ENCODE measurements around the gene SCN4B.
A peak's percentile ranks its signal among the peaks of the same experiment; 100 is the strongest.

SCN4B gene

DNA sequence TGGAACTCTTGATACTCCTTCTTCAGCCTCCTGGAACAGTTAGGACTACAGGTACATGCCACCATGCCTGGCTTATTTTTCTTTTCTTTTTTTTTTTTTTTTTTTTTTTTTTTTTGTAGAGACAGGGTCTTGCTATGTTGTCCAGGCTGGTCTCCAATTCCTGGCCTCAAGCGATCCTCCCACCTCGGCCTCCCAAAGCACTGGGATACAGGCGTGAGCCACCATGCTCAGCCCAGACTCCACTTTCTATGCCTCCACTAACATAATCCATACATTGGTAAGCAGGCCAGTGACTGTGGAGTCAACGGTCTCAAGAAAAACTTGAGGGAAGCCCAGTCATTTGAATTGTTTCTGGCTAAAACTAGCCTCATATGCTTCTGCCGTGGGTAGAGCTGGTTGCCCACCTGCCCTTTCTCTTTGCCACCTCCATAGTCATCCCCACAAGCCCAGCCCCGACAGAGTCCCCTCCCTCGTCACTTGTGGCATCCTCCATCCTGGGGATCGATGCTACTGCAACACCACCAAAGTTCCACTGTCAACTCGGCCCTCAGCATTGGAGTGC is 21.5 kb upstream of the SCN4B start:
- DNase-seq: no peak

DNA sequence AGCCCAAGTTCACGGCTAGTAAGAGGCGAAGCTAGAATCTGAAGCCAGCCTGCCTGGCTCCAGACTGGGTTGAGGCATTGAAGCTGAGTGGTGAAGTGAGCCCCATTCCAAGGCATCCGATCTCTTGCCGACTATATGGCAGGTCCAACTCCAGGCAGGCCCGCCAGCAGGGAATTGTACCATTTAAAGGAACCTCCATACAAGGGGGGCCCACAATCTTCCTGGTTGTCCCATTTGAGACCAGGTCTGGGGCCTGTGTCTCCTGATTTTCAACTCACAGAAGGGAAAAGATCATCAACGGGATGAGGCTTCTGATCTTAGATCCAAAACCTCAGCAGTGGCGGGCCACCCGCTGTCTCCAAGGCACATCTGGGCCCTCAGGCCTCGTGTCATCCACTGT is 19.7 kb upstream of the SCN4B start:
- no peak for DNase-seq

DNA sequence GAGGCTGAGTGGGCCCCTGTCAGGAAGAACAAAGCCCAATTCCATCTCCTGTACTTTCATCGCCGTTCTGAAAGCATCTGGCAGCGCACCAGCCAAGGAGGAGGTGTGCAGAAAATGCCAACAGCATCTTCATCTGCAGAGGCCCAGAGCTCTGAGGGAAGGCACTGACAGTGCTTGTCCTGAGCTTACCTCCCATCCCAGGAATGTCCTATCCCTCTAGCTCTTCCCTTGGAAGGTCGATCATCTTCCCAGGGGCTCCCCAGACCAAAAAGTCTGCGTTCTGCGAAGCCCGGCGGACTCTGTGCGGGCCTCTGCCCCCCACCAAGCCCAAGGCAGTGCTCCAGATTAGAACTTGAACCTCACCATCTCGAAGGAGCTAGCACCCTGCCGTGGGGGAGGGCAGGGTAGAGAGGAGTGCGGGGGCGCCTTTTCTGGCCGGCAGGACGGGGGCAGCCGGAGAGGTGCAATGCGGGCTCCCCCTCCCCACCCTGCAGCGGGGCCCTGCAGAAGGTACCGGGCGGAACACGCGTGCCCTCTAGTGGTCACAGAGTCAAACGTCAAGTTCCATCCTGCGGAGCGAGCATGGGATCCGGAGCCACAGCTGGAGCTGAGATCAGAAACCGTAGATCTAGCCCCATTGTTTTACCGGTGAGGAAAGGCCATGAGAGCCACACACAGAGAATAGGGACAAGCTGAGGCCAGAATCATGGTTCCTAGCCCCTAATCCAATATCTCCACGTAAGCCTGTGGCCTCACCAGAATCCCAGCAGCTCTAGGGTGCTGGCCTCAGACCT is 18.8 kb upstream of the SCN4B start:
- DNase-seq: peak; percentile 33 to 77 (median 62)

DNA sequence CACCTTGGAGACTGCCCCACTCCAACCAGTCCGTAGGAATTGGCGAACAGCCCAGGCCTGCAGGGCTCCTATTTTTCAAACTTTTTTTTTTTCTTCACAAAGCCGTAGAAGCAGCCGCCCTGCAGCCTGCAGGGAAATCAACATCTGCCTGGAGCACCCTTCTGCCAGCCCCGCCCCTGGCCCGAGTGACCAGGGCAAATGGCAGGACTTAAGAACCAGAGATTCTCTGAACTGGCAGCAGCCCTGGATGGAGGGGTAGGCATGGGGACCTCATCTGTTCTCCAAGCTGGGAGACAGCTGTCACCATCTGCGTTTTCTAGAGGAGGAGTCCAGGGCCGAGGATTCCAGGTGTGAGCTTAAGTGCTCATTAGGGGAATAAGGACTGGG is 18.3 kb upstream of the SCN4B start:
- DNase-seq: no peak

DNA sequence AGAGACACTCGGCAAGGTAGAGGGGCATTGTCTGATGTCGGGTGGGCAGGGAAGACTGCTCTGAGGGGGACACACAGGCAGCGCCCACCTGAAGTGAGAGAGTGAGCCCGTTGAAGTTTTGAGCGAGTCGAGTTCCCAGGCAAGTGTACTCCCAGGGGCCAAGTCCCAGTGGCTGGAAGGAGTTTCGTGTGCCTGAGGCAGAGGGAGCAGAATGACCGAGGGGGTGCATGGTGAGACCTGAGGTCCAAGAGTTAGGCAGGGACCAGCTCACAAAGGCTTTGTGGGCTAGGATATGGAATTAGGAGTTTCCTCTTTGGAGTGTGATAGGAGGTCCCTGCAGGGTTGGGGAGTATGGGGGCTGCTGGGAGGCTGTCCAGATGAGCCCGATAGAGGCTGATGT is 17.6 kb upstream of the SCN4B start:
- no peak for DNase-seq

DNA sequence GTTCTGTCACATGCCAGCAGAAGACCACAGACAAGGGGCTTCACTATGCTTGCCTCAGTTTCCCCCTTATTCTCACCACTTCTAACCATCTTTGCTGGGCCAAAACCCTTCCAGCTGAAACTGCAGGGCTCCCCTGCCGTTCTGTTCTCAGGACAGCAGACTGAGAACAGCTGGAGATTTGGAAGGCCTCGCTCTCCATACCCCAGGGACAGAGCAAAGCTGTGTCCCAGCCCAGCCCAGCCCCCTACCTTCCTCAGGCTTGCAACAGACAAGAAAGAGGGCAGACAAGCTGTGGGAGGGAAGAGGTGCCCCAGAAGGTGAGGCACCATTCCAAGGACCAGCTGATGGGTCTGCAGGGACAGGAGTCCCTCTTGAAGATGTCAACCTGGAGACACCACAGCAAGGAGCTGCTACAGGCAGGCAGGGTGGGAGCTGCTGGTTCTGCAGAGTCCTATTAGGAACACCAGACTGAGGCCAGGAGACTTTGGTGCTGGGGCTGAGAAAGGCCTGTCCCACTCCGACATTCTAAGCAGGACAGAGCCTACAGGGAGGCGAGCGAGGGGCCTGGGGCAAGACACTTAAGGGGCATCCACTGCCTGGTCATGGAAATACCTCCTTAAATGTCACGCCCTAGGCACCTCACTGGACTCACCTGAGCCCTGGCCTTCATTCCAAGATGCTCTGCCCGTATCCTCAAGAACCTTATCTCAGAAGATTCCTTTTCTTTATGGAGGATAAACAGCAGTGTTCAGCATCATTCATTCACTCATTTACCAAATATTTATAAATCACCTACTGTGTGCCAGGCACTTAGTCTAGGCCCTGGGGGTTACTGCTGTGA is 16.9 kb upstream of the SCN4B start:
- no peak for DNase-seq

DNA sequence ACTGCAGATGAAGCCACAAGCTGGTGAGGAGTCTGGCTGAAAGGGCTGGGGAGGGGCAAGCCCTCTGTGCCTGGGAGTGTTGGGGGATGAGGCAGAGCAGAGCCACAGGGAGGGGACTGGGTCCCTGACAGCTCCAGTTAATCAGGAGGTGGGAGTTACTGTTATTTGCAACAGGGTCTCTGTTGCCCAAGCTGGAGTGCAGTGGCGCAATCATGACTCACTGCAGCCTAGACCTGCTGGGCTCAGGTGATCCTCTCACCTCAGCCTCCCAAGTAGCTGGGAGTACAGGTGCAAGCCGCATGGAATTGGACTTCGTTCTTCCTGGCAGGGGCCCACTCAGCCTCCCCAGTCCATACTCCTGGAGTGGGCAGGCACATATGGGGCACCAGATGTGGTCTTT is 16.1 kb upstream of the SCN4B start:
- no peak for DNase-seq

DNA sequence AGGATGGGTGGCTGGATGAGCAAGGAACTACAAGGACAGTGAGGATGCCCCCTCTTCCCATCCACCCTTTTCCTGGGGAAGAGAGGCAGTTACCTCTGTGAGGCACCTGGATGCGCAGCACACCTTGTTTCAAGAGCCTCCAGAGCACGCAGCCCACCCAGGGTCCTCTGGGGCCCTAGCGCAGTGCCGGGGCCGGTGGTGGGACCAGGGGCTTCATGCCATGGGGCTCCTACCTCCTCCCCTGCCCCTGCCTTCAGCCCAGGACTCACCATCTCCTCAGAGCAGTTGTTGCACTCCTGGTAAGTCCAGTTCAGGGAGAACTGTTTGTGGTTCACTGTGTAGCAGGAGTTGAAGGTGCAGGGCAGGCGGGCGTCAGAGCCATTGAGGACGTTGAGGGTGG is 15.7 kb upstream of the SCN4B start:
- DNase-seq: no peak

DNA sequence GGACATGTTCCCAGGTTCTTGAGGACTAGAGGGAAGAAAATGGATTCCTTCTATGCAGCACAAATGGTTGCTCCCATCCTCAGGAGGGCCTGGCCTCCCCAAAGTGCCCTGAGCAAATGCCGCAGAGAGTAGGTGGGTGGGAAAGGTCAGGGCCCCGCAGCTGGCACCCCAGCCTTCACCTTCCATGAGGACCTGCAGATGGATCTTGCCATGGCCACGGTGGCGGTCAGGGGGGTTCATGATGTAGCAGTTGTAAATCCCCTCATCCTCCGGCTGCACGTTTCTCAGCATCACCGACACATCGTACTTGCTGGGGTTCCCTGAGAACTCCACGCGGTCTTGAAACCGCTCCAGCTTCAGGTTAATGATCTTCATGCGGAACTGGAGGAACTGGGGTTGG is 15.3 kb upstream of the SCN4B start:
- no peak for DNase-seq

DNA sequence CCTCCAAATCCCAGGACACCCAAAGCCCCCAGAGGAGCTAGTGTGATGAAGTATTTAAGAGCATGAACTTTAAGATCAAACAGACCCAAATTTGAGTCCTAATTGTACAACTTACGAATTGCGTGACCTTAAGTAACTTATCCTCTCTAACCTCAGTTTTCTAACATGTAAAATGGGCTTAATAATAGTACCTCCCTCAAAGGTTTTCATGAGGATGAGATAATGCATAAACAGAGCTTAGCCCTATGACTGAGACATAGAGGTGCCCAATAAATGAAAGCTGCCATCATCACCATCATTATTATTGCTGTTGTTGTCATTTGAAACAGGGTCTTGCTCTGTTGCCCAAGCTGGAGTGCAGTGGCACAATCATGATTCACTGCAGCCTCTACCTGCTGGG is 14.6 kb upstream of the SCN4B start:
- DNase-seq: no peak

DNA sequence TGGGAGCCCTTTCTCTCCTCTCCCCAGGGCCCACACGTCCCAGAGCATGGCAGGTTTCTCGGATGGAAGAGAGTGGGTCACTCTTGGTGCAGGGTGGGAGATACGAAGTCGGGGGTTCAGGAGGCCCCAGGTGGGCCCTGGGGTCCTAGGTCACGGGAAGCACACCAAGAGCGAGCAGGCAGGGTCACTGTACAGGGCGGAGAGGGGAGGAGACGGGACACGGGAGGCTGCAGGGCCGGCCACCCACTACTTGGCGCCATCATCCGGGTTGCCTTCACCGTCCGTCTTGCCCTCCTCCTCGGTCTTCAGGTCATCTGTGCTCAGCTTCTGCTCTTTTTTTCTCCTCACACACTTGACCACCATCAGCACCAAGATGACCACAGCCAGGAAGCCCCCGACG is 14.0 kb upstream of the SCN4B start:
- DNase-seq: no peak

DNA sequence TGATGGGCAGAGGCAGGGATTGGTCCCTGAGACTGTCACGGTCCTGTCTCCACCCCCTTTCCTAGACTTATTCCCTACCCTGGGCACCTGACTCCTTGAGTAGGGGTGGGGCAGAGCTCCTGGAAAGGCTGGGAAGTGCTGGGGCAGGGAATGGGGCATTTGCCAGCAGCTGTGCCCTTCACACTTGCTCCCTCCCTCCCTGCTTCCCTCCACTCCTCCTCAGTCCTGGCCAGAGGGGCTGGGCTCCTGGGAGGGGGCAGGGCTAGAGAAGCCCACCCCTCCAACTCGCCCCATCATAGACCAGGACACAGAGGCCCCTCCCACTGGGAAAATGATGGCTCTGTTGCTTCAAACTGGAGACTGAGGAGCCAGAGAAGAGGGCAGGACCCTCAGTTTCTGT is 12.3 kb upstream of the SCN4B start:
- no peak for DNase-seq

DNA sequence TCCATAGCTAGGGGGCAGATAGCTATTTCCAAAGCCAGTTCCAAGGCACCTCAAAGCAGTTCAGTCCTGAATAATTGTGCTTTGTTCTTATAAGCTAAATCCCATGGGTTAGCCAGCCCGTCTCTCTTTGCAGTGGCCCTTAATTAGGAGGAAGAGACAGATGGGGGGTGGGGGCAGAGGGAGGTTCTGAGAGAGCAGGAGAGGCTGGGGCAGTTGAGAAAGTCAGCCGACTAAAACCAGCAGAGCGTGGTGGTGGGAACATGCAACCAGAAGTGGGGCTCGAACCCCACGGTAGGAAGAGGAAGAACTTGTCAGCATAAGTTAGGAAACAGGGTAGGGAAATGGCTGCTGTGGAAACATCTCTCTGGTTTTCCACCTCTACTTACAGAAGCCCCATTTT is 10.9 kb upstream of the SCN4B start:
- DNase-seq: no peak

DNA sequence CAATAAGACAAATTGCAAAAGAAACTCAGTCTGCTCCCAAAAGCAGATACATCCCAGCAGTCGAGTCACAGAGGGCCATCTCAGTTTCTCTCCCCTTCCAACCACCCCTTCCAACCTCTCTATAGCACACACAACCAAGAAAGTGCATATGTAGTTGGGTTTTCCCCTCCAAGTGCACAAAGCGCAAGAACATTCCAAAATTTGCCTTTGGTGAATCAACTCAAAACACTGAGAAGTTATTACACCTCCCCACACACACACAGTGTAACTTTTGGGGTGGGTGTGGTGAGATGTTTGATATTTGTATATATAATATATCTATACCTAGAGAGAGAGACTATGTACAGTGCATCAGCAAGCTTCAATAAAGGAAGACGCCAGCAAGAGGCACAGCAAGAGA is 10.2 kb upstream of the SCN4B start:
- DNase-seq: no peak

DNA sequence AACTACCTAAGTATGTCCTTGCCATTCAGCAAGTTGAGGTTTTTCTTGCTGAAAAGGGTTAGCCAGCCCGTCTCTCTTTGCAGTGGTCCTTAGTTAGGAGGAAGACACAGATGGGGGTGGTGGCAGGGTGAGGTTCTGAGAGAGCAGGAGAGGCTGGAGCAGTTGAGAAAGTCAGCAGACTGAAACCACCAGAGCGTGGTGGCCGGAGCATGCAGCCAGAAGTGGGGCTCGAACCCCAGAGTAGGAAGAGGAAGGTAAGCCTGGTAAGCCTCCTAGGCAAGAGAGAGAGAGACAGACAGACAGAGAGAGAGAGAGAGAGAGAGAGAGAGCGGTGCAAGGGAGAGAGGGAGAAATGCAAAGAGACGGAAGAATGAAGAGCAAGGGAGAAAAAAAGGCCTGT is 9.2 kb upstream of the SCN4B start:
- DNase-seq: no peak

DNA sequence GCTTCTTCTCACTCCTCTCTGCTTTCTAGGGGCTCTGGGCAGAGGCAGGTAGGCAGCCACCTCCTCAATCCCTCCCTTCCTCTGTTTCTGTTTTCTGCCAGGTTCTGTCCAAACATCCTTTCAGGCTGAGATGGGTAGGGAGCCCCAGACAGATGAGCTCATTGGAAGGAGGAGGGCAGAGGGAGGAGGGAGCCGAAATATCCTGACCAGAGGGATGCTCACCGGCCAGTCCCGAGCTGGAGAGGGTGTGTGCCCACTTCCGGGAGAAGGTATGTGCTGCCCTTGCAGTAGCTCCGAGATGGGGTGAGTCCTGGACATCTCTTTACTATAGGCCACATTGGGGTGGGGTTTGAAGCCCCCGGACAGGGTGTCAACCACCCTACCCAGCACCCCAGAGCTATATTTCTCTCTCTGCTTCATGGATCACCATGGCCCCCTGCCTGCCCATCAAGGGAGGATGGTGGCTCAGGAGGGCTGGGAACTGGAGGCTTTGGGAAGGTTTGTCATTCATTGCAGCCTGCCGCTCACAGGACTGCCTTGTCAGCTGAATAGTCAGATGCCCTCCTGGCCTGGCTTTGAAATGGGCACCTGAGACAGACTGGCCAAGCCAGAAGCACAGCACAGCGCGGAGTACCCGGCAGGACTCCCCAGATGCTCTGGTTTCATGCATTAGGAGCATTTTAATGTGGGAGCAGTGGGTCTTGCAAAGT is 4.7 kb upstream of the SCN4B start:
- DNase-seq: no peak

DNA sequence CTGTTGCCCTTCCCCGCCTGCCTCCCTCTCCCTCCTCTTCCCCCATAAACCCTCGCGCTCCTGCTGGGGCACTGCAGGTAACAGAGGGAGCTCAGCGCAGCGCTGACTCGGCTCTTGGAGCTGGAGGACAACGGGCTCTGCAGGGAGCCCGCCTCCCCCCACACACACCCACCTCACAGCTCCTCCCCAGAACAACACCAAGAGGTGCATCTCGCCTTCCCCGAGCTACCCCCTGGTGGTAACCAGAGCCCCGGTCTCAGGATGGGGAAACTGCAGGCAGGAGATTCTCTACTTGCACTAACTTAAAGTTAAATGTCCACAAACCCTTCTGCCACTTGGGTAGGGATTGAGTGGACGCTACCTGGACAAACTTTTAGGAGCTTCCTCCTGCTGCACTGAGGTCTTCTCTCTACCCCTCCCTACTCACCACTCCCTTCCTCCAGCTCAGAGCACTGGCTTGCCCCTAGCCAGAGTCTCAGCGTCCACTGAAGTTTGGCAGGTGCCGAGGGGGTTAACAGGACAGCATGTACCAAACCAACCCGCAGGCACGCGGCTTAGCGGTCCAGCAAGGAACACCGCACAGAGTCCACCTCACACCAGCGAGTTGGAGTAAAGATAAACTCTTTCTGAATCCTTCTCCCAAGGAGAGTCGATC is 4.0 kb upstream of the SCN4B start:
- peak in 5 of 6 experiments; percentile 5 to 49 (median 27) for DNase-seq

DNA sequence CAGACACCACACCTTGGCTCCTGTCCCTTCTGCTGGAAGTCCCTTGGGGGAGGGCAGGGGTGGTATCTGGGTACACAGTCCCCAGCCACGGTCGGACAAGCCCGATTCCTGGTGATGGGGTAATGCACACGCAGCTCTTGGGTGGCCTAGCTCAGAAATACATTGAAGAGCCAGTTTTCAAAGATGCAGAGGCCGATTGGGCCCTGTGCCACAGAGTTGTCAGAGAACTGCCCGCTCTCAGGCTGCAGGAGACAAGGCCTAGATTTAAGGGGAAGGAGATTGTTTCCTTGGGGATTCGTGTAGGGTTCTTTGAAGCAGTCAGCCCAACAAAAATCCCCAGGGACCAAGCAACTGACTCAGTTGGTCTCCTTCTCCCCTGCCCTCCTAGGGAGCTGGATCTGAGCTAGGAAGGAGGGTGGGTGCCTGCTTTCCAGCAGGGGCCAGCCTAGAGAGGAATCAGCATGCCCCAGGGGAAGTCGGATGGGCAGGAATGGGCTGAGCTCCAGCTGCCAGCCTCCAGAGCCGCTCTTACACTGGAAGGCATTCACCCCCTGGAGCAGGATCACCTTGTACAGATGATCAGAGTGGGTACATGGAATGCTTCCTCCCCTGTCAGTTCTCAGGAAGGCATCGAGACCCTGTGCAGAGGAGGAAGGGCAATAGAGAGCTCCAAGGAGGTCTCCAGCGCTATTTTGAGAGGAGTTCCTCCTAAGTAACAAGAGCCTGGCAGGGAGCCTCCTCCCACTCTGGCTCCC is 3.3 kb upstream of the SCN4B start:
- no peak for DNase-seq

DNA sequence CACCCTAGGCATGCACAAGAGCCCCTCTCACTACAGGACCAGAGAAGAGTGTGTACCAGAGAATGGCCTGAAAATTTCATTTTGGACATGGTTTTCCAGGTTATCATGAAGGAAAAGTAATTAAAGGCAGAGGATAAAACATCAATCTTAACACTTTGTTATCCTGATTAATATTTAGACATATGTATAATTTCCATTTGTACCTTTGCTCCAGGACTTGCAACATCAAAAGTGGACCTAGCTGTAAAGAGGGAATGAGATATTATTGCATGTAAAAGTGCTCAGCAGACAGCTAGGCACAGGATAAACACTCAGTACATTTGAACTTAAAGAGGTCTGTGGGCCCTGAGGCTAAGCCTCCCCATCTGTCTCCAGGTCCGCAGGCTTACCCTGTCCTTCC is 2.0 kb upstream of the SCN4B start:
- DNase-seq: no peak

DNA sequence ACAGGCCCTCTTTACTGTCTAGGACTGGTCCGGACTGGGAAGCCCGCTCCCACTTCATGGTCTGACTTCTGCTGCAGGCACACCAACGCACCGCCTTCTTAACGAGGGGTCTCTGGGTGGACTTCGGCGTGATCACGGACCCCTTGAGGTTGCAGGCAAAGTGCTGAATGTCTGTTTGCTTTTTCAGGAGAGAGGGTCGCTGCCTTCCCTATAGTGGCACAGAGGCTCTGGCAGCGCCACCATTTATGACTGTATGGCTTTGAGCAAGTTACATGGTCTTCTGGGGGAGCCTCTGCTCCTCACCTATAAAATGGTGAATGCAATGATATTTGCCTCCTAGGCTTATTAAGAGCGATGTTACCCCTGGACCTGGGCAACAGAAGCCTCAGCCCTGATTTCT is 1.4 kb upstream of the SCN4B start:
- DNase-seq: no peak

DNA sequence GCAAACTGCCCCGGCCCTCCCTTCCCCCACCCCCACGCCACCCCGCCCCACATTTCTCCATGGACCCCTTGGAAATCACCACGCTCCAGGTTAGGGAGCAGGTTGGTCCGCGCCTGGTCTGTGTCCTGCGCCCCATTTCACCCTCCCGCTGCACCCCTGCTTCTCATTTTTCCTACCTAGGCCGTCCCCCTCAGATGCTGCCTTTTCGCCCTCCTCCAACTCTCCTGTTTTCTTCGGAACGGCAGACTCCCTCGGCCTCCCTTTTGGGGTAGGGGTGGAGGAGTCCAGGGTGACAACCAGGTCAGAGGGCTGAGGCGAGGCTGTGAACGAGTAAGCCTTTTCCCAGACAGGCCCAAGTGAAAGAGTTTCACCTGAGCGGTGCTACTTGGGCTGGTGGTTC is 893 bp upstream of the SCN4B start:
- no peak for DNase-seq

DNA sequence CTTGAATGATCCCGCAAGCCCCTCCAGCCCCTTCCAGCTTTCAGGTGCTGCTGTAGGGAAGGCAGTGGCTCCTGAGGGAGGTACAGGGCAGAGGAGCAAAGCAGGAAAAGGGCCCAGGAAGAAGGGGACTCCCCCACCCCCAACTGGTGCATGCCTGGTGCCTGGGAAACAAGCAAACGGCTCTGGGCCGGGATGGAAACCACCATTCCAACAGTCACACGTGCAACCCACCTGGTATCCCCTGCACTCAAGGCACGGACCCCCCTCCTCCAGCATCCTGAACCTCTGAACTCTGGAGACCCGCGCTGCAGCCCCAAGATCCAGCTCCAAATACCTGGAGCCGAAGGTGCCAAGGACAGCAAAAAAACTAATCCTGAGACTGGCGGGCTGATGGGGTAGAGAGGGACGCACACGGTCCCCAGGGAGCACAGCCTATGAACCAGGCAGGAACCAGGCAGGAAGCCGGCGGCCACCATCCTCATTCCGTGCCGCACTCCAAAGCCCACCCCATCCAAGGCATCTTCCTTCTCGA is 537 bp downstream of the SCN4B start:
- no peak for DNase-seq
